ENCODE results near the gene DEAF1. TPM values are rescaled to one million over a fixed set of nuclear protein-coding genes. Genes with fewer than 3 reads are reported as not detected.

DEAF1 gene
- total and polyA plus RNA-seq, 5 donors: 17.5 to 25.2 (median 20.8) TPM

DNA sequence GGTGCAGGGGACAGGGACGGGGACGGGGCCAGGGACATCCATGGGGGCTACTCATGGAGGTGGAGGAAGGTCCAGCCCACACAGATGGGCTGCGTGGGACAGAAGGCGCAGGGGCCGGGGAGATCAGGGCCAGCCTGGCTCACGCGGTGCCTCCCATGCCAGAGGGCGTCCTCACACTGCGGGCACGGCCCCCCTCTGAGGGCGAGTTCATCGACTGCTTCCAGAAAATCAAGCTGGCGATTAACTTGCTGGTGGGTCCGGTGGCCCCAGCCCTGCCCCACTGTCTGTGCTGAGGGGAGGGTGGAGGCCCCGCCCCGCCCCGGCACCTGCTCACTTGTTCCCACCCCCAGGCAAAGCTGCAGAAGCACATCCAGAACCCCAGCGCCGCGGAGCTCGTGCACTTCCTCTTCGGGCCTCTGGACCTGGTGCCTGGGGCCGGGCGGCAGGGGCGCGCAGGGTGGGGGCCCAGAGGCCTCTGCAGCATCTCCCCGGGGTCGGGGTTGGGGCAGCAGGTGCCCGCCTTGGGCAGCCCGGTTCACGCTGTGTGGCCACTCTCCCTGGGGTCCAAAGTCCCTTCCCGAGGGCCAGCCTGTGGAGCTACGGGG is 26.8 kb upstream of the DEAF1 start:
- DNase-seq (peak in 2 of 3 donors; percentile 58 to 76), ATAC-seq (no peak)
- 31% methylated on average over 33 of the region's 33 CpGs for WGBS
- Histone ChIP-seq H3K27me3 (ENCODE audit: control insufficient read depth, insufficient read depth) (no peaks in the 10 kb centered on the region), H3K9me3 (ENCODE audit: control insufficient read depth, low read length) (no peaks in the 10 kb centered on the region), H3K4me1 (ENCODE audit: control insufficient read depth, insufficient read depth, low read length) (peaks cover 2% of the 10 kb centered on the region), H3K27ac (ENCODE audit: low read length) (no peak overlapping the region), H3K4me3 (ENCODE audit: low read length) (no peak overlapping the region)
- intact Hi-C loops (cut with DNase I): loop anchor here (5.0 to 10.0 kb wide), 3 partner anchors 57 to 167 kb away; no protein-coding TSS in a partner anchor

GRCh38 chr11:721247-721740 is 26.3 kb upstream of the DEAF1 start:
- intact Hi-C loops (cut with DNase I): loop anchor here (5.0 to 10.0 kb wide), 3 partner anchors 56 to 166 kb away; no protein-coding TSS in a partner anchor
- Histone ChIP-seq H3K9me3 (ENCODE audit: control insufficient read depth, low read length) (no peaks in the 10 kb centered on the region), H3K4me1 (ENCODE audit: control insufficient read depth, insufficient read depth, low read length) (peaks cover 2% of the 10 kb centered on the region), H3K27me3 (ENCODE audit: control insufficient read depth, insufficient read depth) (no peaks in the 10 kb centered on the region), H3K4me3 (ENCODE audit: low read length) (no peak overlapping the region), H3K27ac (ENCODE audit: low read length) (no peak overlapping the region)
- DNase-seq: peak in 1 of 3 donors; percentile 54
- no peak for ATAC-seq
- 23% methylated on average over 28 of the region's 28 CpGs for WGBS

- peak; percentile 48 to 81 (median 63) for DNase-seq
- Histone ChIP-seq H3K9me3 (ENCODE audit: control insufficient read depth, low read length) (no peaks in the 10 kb centered on the region), H3K27me3 (ENCODE audit: control insufficient read depth, insufficient read depth) (no peaks in the 10 kb centered on the region), H3K4me1 (ENCODE audit: control insufficient read depth, insufficient read depth, low read length) (no peaks in the 10 kb centered on the region), H3K27ac (ENCODE audit: low read length) (no peak overlapping the region), H3K4me3 (ENCODE audit: low read length) (peak overlapping the region; percentile 5)
- 5% methylated on average over 52 of the region's 53 CpGs for WGBS
- peak in 1 of 2 donors; percentile 57 for ATAC-seq
- intact Hi-C loops (cut with DNase I): loop anchor here (5.0 to 10.0 kb wide), 3 partner anchors 56 to 166 kb away; no protein-coding TSS in a partner anchor
Observed at GRCh38 chr11:720642-721246, 25.7 kb upstream of the DEAF1 start.

GRCh38 chr11:720017-720641 is 25.1 kb upstream of the DEAF1 start:
- DNase-seq (peak in 1 of 3 donors; percentile 49), ATAC-seq (no peak)
- Histone ChIP-seq H3K4me1 (ENCODE audit: control insufficient read depth, insufficient read depth, low read length) (no peaks in the 10 kb centered on the region), H3K27me3 (ENCODE audit: control insufficient read depth, insufficient read depth) (no peaks in the 10 kb centered on the region), H3K27ac (ENCODE audit: low read length) (no peak overlapping the region), H3K4me3 (ENCODE audit: low read length) (no peak overlapping the region), H3K9me3 (ENCODE audit: control insufficient read depth, low read length) (no peaks in the 10 kb centered on the region)
- 61% methylated on average over 35 of the region's 35 CpGs for WGBS
- intact Hi-C loops (cut with DNase I): loop anchor here (5.0 to 10.0 kb wide), 3 partner anchors 55 to 165 kb away; no protein-coding TSS in a partner anchor

GRCh38 chr11:719214-720016 is 24.4 kb upstream of the DEAF1 start:
- H3K4me1 ChIP-seq (ENCODE audit: control insufficient read depth, insufficient read depth, low read length): no peaks in the 10 kb centered on the region
- ATAC-seq: no peak
- H3K4me3 ChIP-seq (ENCODE audit: low read length): no peak overlapping the region
- H3K27me3 ChIP-seq (ENCODE audit: control insufficient read depth, insufficient read depth): no peaks in the 10 kb centered on the region
- intact Hi-C loops (cut with DNase I): loop anchor here (5.0 to 10.0 kb wide), 3 partner anchors 55 to 165 kb away; no protein-coding TSS in a partner anchor
- peak in 1 of 3 donors; percentile 42 for DNase-seq
- 83% methylated on average over 34 of the region's 34 CpGs for WGBS
- no peak overlapping the region for H3K27ac ChIP-seq (ENCODE audit: low read length)
- no peaks in the 10 kb centered on the region for H3K9me3 ChIP-seq (ENCODE audit: control insufficient read depth, low read length)

GRCh38 chr11:714436-714835 is 19.4 kb upstream of the DEAF1 start:
- 96% methylated on average over 6 of the region's 6 CpGs for WGBS
- H3K4me1 ChIP-seq (ENCODE audit: control insufficient read depth, insufficient read depth, low read length): no peaks in the 10 kb centered on the region
- no peaks in the 10 kb centered on the region for H3K27me3 ChIP-seq (ENCODE audit: control insufficient read depth, insufficient read depth)
- intact Hi-C loops (cut with DNase I): no loop called here
- H3K27ac ChIP-seq (ENCODE audit: low read length): no peak overlapping the region
- no peak overlapping the region for H3K4me3 ChIP-seq (ENCODE audit: low read length)
- DNase-seq (no peak), ATAC-seq (no peak)
- no peaks in the 10 kb centered on the region for H3K9me3 ChIP-seq (ENCODE audit: control insufficient read depth, low read length)

GRCh38 chr11:709109-709997 is 14.3 kb upstream of the DEAF1 start:
- Histone ChIP-seq H3K27ac (ENCODE audit: low read length) (no peak overlapping the region), H3K4me1 (ENCODE audit: control insufficient read depth, insufficient read depth, low read length) (no peaks in the 10 kb centered on the region), H3K9me3 (ENCODE audit: control insufficient read depth, low read length) (no peaks in the 10 kb centered on the region), H3K4me3 (ENCODE audit: low read length) (no peak overlapping the region), H3K27me3 (ENCODE audit: control insufficient read depth, insufficient read depth) (no peaks in the 10 kb centered on the region)
- intact Hi-C loops (cut with DNase I): no loop called here
- ATAC-seq (no peak), DNase-seq (peak in 1 of 3 donors; percentile 31)
- WGBS: 65% methylated on average over 27 of the region's 27 CpGs

- DNase-seq (peak in 1 of 3 donors; percentile 35), ATAC-seq (no peak)
- no peak overlapping the region for H3K4me3 ChIP-seq (ENCODE audit: low read length)
- H3K4me1 ChIP-seq (ENCODE audit: control insufficient read depth, insufficient read depth, low read length): no peaks in the 10 kb centered on the region
- WGBS: 75% methylated on average over 7 of the region's 7 CpGs
- intact Hi-C loops (cut with DNase I): no loop called here
- H3K27me3 ChIP-seq (ENCODE audit: control insufficient read depth, insufficient read depth): no peaks in the 10 kb centered on the region
- no peak overlapping the region for H3K27ac ChIP-seq (ENCODE audit: low read length)
- no peaks in the 10 kb centered on the region for H3K9me3 ChIP-seq (ENCODE audit: control insufficient read depth, low read length)
Observed at GRCh38 chr11:708511-708910, 13.5 kb upstream of the DEAF1 start.

DNA sequence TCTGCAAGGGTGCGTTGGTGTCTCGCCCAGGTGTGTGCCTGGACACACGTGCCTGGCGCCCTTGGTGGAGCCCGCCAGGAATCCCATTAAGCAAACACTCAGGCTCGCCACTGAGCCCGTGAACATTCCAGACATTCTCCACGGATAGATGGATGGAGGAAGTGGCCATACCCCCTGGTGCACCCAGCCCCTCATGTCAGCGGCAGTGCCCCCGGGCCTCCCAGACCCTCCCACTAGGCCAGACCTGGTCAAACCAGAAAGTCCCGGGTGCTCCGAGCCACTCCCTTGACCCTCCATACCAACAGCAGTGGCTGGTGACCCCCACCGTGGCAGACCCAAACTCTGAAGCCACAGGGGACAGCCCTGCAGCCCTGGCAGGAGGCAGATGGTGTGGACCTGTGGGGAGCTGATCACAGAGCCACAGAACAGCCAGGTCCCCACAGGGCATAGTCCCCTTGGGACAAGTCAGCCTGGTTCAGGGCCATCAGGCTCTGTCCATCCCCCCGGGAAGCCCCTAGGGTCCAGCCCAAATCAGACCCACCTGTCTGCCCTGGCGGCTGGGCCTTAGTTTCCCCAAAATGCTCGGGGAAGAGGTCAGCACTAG is 12.9 kb upstream of the DEAF1 start:
- DNase-seq: peak in 1 of 3 donors; percentile 51

More for the DNA sequence above, 12.9 kb upstream of the DEAF1 start:
- H3K4me1 ChIP-seq (ENCODE audit: control insufficient read depth, insufficient read depth, low read length): no peaks in the 10 kb centered on the region
- no peaks in the 10 kb centered on the region for H3K27me3 ChIP-seq (ENCODE audit: control insufficient read depth, insufficient read depth)
- intact Hi-C loops (cut with DNase I): no loop called here
- 83% methylated on average over 16 of the region's 16 CpGs for WGBS
- H3K4me3 ChIP-seq (ENCODE audit: low read length): no peak overlapping the region
- H3K9me3 ChIP-seq (ENCODE audit: control insufficient read depth, low read length): no peaks in the 10 kb centered on the region
- no peak for ATAC-seq
- H3K27ac ChIP-seq (ENCODE audit: low read length): no peak overlapping the region
